ENCODE data around the gene FOXC1.

GRCh38 chr6:1584996-1585668, 24.6 kb upstream of the FOXC1 start:
- no peak for TF ChIP-seq CTCF (IDR thresholded peaks at IDR 0.05)
- TF ChIP-seq REST (IDR thresholded peaks at IDR 0.05; ENCODE audit: insufficient read depth in 1 of 2, low read depth in 2 of 2, low read length in 1 of 2): no peak
- TF ChIP-seq SIN3A (IDR thresholded peaks at IDR 0.05; ENCODE audit: borderline replicate concordance, insufficient read depth, low read depth, low read length): no peak
- no peak for TF ChIP-seq POLR2AphosphoS5 (IDR thresholded peaks at IDR 0.05; ENCODE audit: low read depth, low read length)

Data from Panc1 (cell line).